Immature natural killer cell (primary cell): ENCODE data around the gene CCM2. TPM values are rescaled to one million over a fixed set of nuclear protein-coding genes. Genes with fewer than 3 reads are reported as not detected.
A peak's percentile ranks its signal among the peaks of the same experiment; 100 is the strongest.

Experiments
- DNase-seq, 3 donors: peaks; one replicate each; pipeline ENCODE4 v3.0.0; 2022; ENCODE audit warnings: mixed read lengths in 1 of 3
- H3K27ac Mint-ChIP-seq, 6 donors: one replicate each; pipeline ENCODE4 v1.8.0; 2020; ENCODE audit warnings: mixed read lengths in 6 of 6, mild to moderate bottlenecking in 5 of 6, inconsistent platforms in 4 of 6, moderate library complexity in 3 of 6
- H3K27me3 Mint-ChIP-seq, 3 donors: one replicate each; pipeline ENCODE4 v1.8.0; 2020 to 2021; ENCODE audit warnings: low read depth in 3 of 3, mild to moderate bottlenecking in 3 of 3, mixed read lengths in 3 of 3, moderate library complexity in 3 of 3, inconsistent platforms in 1 of 3
- H3K36me3 Mint-ChIP-seq, 3 donors: one replicate each; pipeline ENCODE4 v1.8.0; 2020; ENCODE audit warnings: mixed read lengths in 3 of 3, inconsistent platforms in 2 of 3, mild to moderate bottlenecking in 2 of 3
- H3K4me1 Mint-ChIP-seq, 2 donors: one replicate each; pipeline ENCODE4 v1.8.0; 2020; ENCODE audit warnings: inconsistent platforms in 2 of 2, mild to moderate bottlenecking in 2 of 2, mixed read lengths in 2 of 2, moderate library complexity in 1 of 2
- H3K4me3 Mint-ChIP-seq, 5 donors: one replicate each; pipeline ENCODE4 v1.8.0; 2020; ENCODE audit warnings: mild to moderate bottlenecking in 5 of 5, mixed read lengths in 5 of 5, inconsistent platforms in 3 of 5, moderate library complexity in 3 of 5
- H3K9me3 Mint-ChIP-seq, 6 donors: one replicate each; pipeline ENCODE4 v1.8.0; 2020; ENCODE audit warnings: mild to moderate bottlenecking in 6 of 6, mixed read lengths in 6 of 6, inconsistent platforms in 4 of 6, moderate library complexity in 3 of 6
- polyA plus RNA-seq, 3 donors: library from polyadenylated mRNA; unstranded; fragments of 300-500 nt; fragmentation: Illumina TruSeq; gene quantifications; one replicate each; pipeline ENCODE4 v1.2.3, GENCODE V29; 2021

CCM2 gene
- polyA plus RNA-seq, 3 donors from 2014 or later: 60.4 to 120 (median 103) TPM

GRCh38 chr7:44964831-44965440, 35.1 kb upstream of the CCM2 start:
- Mint-ChIP-seq H3K4me1 (peaks cover 5 to 10% of the 10 kb centered on the region in 2 donors), H3K27ac (peak overlapping the region in 3 of 6 donors; percentile 29 to 34 (median 30)), H3K4me3 (no peak overlapping the region), H3K9me3 (no peaks in the 10 kb centered on the region), H3K27me3 (peaks cover 3 to 5% (median 3%) of the 10 kb centered on the region in 3 donors), H3K36me3 (peaks cover 0 to 4% (median 3%) of the 10 kb centered on the region in 3 donors)
- DNase-seq: no peak

GRCh38 chr7:44965441-44965903, 34.5 kb upstream of the CCM2 start:
- Mint-ChIP-seq H3K27ac (peak overlapping the region in 4 of 6 donors; percentile 29 to 34 (median 30)), H3K27me3 (peaks cover 2 to 4% (median 3%) of the 10 kb centered on the region in 3 donors), H3K9me3 (no peaks in the 10 kb centered on the region), H3K4me1 (peaks cover 0 to 6% of the 10 kb centered on the region in 2 donors), H3K36me3 (peaks cover 0 to 4% (median 3%) of the 10 kb centered on the region in 3 donors), H3K4me3 (no peak overlapping the region)
- no peak for DNase-seq

- no peak for DNase-seq
- Mint-ChIP-seq H3K27me3 (peaks cover 2 to 4% (median 3%) of the 10 kb centered on the region in 3 donors), H3K9me3 (no peaks in the 10 kb centered on the region), H3K4me3 (no peak overlapping the region), H3K4me1 (peaks cover 0 to 5% of the 10 kb centered on the region in 2 donors), H3K36me3 (peaks cover 0 to 4% (median 3%) of the 10 kb centered on the region in 3 donors), H3K27ac (peak overlapping the region in 5 of 6 donors; percentile 22 to 60 (median 34))
Measured at GRCh38 chr7:44965937-44966730, 33.9 kb upstream of the CCM2 start.

GRCh38 chr7:44966731-44967538, 33.1 kb upstream of the CCM2 start:
- Mint-ChIP-seq H3K9me3 (no peaks in the 10 kb centered on the region), H3K4me1 (peaks cover 0 to 8% of the 10 kb centered on the region in 2 donors), H3K27me3 (peaks cover 2 to 6% (median 3%) of the 10 kb centered on the region in 3 donors), H3K27ac (peak overlapping the region in 5 of 6 donors; percentile 26 to 71 (median 55)), H3K4me3 (no peak overlapping the region), H3K36me3 (peaks cover 0 to 4% (median 3%) of the 10 kb centered on the region in 3 donors)
- DNase-seq: no peak

GRCh38 chr7:44967571-44968446, 32.2 kb upstream of the CCM2 start:
- no peaks in the 10 kb centered on the region for H3K9me3 Mint-ChIP-seq
- H3K27ac Mint-ChIP-seq: peak overlapping the region; percentile 29 to 86 (median 76)
- peaks cover 2 to 6% (median 3%) of the 10 kb centered on the region in 3 donors for H3K27me3 Mint-ChIP-seq
- DNase-seq: no peak
- peaks cover 0 to 11% of the 10 kb centered on the region in 2 donors for H3K4me1 Mint-ChIP-seq
- H3K4me3 Mint-ChIP-seq: no peak overlapping the region
- peaks cover 0 to 4% (median 3%) of the 10 kb centered on the region in 3 donors for H3K36me3 Mint-ChIP-seq

- peaks cover 0 to 6% (median 3%) of the 10 kb centered on the region in 3 donors for H3K27me3 Mint-ChIP-seq
- no peak overlapping the region for H3K4me3 Mint-ChIP-seq
- H3K4me1 Mint-ChIP-seq: peaks cover 9 to 17% of the 10 kb centered on the region in 2 donors
- no peaks in the 10 kb centered on the region for H3K9me3 Mint-ChIP-seq
- peak overlapping the region in 3 of 6 donors; percentile 20 to 79 (median 66) for H3K27ac Mint-ChIP-seq
- DNase-seq: no peak
- peaks cover 0 to 4% (median 3%) of the 10 kb centered on the region in 3 donors for H3K36me3 Mint-ChIP-seq
Measured at GRCh38 chr7:44969049-44969700, 30.8 kb upstream of the CCM2 start.

GRCh38 chr7:44969701-44970522, 30.1 kb upstream of the CCM2 start:
- H3K4me1 Mint-ChIP-seq: peaks cover 16 to 23% of the 10 kb centered on the region in 2 donors
- peak overlapping the region in 1 of 6 donors; percentile 49 for H3K27ac Mint-ChIP-seq
- H3K36me3 Mint-ChIP-seq: peaks cover 0 to 8% (median 3%) of the 10 kb centered on the region in 3 donors
- H3K4me3 Mint-ChIP-seq: no peak overlapping the region
- DNase-seq: no peak
- no peaks in the 10 kb centered on the region for H3K9me3 Mint-ChIP-seq
- H3K27me3 Mint-ChIP-seq: peaks cover 0 to 6% (median 3%) of the 10 kb centered on the region in 3 donors

- peaks cover 23 to 29% of the 10 kb centered on the region in 2 donors for H3K4me1 Mint-ChIP-seq
- H3K9me3 Mint-ChIP-seq: no peaks in the 10 kb centered on the region
- no peak overlapping the region for H3K4me3 Mint-ChIP-seq
- peak overlapping the region in 2 of 6 donors; percentile 39 to 71 for H3K27ac Mint-ChIP-seq
- H3K36me3 Mint-ChIP-seq: peaks cover 0 to 8% (median 3%) of the 10 kb centered on the region in 3 donors
- peaks cover 0 to 3% (median 3%) of the 10 kb centered on the region in 3 donors for H3K27me3 Mint-ChIP-seq
- DNase-seq: no peak
Measured at GRCh38 chr7:44970523-44971051, 29.4 kb upstream of the CCM2 start.

- no peak for DNase-seq
- peaks cover 30 to 36% of the 10 kb centered on the region in 2 donors for H3K4me1 Mint-ChIP-seq
- peaks cover 0 to 2% (median 0%) of the 10 kb centered on the region in 3 donors for H3K27me3 Mint-ChIP-seq
- no peaks in the 10 kb centered on the region for H3K9me3 Mint-ChIP-seq
- peaks cover 3 to 12% (median 3%) of the 10 kb centered on the region in 3 donors for H3K36me3 Mint-ChIP-seq
- H3K27ac Mint-ChIP-seq: peak overlapping the region in 4 of 6 donors; percentile 39 to 86 (median 60)
- H3K4me3 Mint-ChIP-seq: no peak overlapping the region
Measured at GRCh38 chr7:44971188-44971901, 28.7 kb upstream of the CCM2 start.

GRCh38 chr7:44971902-44972441, 28.0 kb upstream of the CCM2 start:
- no peak for DNase-seq
- Mint-ChIP-seq H3K4me3 (no peak overlapping the region), H3K9me3 (no peaks in the 10 kb centered on the region), H3K27ac (peak overlapping the region in 5 of 6 donors; percentile 39 to 86 (median 46)), H3K36me3 (peaks cover 3 to 15% (median 4%) of the 10 kb centered on the region in 3 donors), H3K4me1 (peaks cover 37 to 41% of the 10 kb centered on the region in 2 donors), H3K27me3 (peaks cover 0 to 2% (median 0%) of the 10 kb centered on the region in 3 donors)
